Camera-type eye (tissue), 1 donor: Measurements from ENCODE around the gene TRPV2. TPM values are rescaled to one million over a fixed set of nuclear protein-coding genes. Genes with fewer than 3 reads are reported as not detected.

Experiments used
- total RNA-seq: library from RNA; depleted of rRNA; stranded (reverse); fragments of >200 nt; gene quantifications from one replicate; pipeline ENCODE4 v1.2.3, GENCODE V29; 2014

Gene TRPV2, protein sequence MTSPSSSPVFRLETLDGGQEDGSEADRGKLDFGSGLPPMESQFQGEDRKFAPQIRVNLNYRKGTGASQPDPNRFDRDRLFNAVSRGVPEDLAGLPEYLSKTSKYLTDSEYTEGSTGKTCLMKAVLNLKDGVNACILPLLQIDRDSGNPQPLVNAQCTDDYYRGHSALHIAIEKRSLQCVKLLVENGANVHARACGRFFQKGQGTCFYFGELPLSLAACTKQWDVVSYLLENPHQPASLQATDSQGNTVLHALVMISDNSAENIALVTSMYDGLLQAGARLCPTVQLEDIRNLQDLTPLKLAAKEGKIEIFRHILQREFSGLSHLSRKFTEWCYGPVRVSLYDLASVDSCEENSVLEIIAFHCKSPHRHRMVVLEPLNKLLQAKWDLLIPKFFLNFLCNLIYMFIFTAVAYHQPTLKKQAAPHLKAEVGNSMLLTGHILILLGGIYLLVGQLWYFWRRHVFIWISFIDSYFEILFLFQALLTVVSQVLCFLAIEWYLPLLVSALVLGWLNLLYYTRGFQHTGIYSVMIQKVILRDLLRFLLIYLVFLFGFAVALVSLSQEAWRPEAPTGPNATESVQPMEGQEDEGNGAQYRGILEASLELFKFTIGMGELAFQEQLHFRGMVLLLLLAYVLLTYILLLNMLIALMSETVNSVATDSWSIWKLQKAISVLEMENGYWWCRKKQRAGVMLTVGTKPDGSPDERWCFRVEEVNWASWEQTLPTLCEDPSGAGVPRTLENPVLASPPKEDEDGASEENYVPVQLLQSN
- 11.9 TPM for total RNA-seq

DNA sequence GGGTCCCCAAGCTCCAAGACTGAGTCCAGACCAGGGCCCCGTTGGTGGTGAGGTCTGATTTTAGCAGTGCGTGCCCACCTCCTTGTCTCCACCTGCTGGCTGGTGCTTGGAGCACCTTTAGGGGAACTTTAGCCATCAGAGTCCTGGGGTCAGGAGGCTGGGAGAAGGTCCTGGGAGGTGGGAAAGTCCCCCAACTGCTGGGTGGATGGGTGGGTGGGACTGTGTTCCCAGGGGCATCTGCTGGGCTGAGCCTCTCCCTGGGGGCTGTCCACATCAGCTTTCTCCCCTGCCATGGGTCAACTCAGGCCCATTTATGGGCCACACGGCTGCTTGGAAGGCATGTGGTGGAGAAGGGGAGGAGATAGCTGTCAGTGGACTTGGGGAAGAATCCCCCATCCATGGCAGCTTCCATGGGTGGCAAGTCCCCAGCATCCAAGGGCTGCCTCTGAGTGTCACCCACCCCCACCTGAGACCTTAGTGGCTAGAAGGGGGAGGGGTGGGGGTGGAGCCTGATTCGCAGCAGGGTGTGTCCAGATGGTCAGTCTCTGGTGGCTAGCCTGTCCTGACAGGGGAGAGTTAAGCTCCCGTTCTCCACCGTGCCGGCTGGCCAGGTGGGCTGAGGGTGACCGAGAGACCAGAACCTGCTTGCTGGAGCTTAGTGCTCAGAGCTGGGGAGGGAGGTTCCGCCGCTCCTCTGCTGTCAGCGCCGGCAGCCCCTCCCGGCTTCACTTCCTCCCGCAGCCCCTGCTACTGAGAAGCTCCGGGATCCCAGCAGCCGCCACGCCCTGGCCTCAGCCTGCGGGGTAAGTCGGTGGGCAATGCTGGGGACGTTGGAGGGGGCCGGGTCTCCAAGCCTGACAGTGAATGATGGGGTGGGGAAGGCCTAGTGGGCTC is at the start of gene TRPV2:
Gene TRPV2 (plus strand): TSS at position 541 of the 894 bp plus-strand sequence. CDS start 2,098 bp downstream, outside the sequence.

DNA sequence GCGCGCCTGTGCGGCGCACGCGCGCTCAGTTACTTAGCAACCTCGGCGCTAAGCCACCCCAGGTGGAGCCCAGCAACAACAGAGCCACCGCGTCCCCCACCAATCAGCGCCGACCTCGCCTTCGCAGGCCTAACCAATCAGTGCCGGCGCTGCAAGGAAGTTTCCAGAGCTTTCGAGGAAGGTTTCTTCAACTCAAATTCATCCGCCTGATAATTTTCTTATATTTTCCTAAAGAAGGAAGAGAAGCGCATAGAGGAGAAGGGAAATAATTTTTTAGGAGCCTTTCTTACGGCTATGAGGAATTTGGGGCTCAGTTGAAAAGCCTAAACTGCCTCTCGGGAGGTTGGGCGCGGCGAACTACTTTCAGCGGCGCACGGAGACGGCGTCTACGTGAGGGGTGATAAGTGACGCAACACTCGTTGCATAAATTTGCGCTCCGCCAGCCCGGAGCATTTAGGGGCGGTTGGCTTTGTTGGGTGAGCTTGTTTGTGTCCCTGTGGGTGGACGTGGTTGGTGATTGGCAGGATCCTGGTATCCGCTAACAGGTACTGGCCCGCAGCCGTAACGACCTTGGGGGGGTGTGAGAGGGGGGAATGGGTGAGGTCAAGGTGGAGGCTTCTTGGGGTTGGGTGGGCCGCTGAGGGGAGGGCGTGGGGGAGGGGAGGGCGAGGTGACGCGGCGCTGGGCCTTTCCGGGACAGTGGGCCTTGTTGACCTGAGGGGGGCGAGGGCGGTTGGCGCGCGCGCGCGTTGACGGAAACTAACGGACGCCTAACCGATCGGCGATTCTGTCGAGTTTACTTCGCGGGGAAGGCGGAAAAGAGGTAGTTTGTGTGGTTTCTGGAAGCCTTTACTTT is 34.5 kb upstream of the TRPV2 start, which contains the start of gene UBB:
Gene UBB (plus strand): TSS at position 452 of the 856 bp plus-strand sequence. CDS start 817 bp downstream, outside the sequence.

Other genes starting within 250 kb of the TRPV2 start
- gene NCOR1, start 200.0 kb upstream of the TRPV2 start, total RNA-seq = 162 TPM
- gene PIGL, start 198.4 kb upstream of the TRPV2 start, total RNA-seq = 53.2 TPM
- 64.7 TPM for gene CENPV, start 62.1 kb upstream of the TRPV2 start, total RNA-seq
- gene UBB, start 34.5 kb upstream of the TRPV2 start, total RNA-seq = 1,029 TPM
- gene LRRC75A, start 76.6 kb downstream of the TRPV2 start, total RNA-seq = 12.1 TPM
- 20.7 TPM for gene ZNF287, start 153.6 kb downstream of the TRPV2 start, total RNA-seq
- gene ZNF624, start 238.3 kb downstream of the TRPV2 start, total RNA-seq = 25.9 TPM